Liver (tissue), 3 donors: Measurements from ENCODE around the gene TMEM125.

Experiments
- ATF3 ChIP-seq: IDR thresholded peaks from 2 replicates; pipeline ENCODE4 v1.6.1; 2016; ENCODE audit warnings: antibody characterized with exemption
- EGR1 ChIP-seq, 2 donors: IDR thresholded peaks; 2 replicates each; pipeline ENCODE4 v1.6.1; 2016 to 2018; ENCODE audit warnings: antibody characterized with exemption in 2 of 2, low read depth in 2 of 2
- FOXA1 ChIP-seq: IDR thresholded peaks from 2 replicates; pipeline ENCODE4 v1.6.1; 2016; ENCODE audit warnings: antibody characterized with exemption
- FOXA2 ChIP-seq: IDR thresholded peaks from 2 replicates; pipeline ENCODE4 v1.6.1; 2016; ENCODE audit warnings: antibody characterized with exemption
- GABPA ChIP-seq, 2 donors: IDR thresholded peaks in 1 of 2; conservative IDR thresholded peaks in 1 of 2; 2 replicates each; pipeline ENCODE4 v1.6.1; 2016; ENCODE audit warnings: antibody characterized with exemption in 2 of 2, mild to moderate bottlenecking in 1 of 2, moderate library complexity in 1 of 2
- JUND ChIP-seq, 2 donors: IDR thresholded peaks; 2 replicates each; pipeline ENCODE4 v1.6.1; 2016; ENCODE audit warnings: antibody characterized with exemption in 2 of 2
- MAX ChIP-seq: IDR thresholded peaks from 2 replicates; pipeline ENCODE4 v1.6.1; 2016; ENCODE audit warnings: antibody characterized with exemption
- RAD21 ChIP-seq, 2 donors: IDR thresholded peaks; 2 replicates each; pipeline ENCODE4 v1.6.1; 2016; ENCODE audit warnings: antibody characterized with exemption in 2 of 2, mild to moderate bottlenecking in 2 of 2
- REST ChIP-seq: IDR thresholded peaks from 2 replicates; pipeline ENCODE4 v1.6.1; 2016; ENCODE audit warnings: antibody characterized with exemption, mild to moderate bottlenecking
- SP1 ChIP-seq: IDR thresholded peaks from 2 replicates; pipeline ENCODE4 v1.6.1; 2018; ENCODE audit warnings: antibody characterized with exemption, mild to moderate bottlenecking
- TAF1 ChIP-seq: conservative IDR thresholded peaks from 2 replicates; pipeline ENCODE4 v1.6.1; 2016; ENCODE audit warnings: antibody characterized with exemption, mild to moderate bottlenecking
- YY1 ChIP-seq: IDR thresholded peaks from 2 replicates; pipeline ENCODE4 v1.6.1; 2016; ENCODE audit warnings: antibody characterized with exemption, mild to moderate bottlenecking
- TF ChIP-seq, protein P1 (sequence below): fragments of 150-350 bp; IDR thresholded peaks from 2 replicates; pipeline ENCODE4 v1.5.1; 2017; ENCODE audit warnings: improper control_type of control experiment, low read depth, low read length; ENCODE audit not compliant: missing input control
- TF ChIP-seq, protein P2 (sequence below): IDR thresholded peaks from 2 replicates; pipeline ENCODE4 v1.6.1; 2016; ENCODE audit warnings: antibody characterized with exemption
- donor health status: healthy.
- donor health status: healthy.

GRCh38 chr1:43238085-43238484 is 31.7 kb upstream of the TMEM125 start:
- TF ChIP-seq, protein P1, sequence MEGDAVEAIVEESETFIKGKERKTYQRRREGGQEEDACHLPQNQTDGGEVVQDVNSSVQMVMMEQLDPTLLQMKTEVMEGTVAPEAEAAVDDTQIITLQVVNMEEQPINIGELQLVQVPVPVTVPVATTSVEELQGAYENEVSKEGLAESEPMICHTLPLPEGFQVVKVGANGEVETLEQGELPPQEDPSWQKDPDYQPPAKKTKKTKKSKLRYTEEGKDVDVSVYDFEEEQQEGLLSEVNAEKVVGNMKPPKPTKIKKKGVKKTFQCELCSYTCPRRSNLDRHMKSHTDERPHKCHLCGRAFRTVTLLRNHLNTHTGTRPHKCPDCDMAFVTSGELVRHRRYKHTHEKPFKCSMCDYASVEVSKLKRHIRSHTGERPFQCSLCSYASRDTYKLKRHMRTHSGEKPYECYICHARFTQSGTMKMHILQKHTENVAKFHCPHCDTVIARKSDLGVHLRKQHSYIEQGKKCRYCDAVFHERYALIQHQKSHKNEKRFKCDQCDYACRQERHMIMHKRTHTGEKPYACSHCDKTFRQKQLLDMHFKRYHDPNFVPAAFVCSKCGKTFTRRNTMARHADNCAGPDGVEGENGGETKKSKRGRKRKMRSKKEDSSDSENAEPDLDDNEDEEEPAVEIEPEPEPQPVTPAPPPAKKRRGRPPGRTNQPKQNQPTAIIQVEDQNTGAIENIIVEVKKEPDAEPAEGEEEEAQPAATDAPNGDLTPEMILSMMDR, result peak; percentile 84
- no peak for TF ChIP-seq REST
- TF ChIP-seq FOXA1, result no peak
- peak; percentile 98 to 99 for TF ChIP-seq RAD21 (IDR thresholded peaks at IDR 0.05)
- no peak for TF ChIP-seq MAX
- peak in 1 of 2 donors; percentile 58 for TF ChIP-seq GABPA (IDR thresholded peaks at IDR 0.05 in 1 of 2, conservative IDR thresholded peaks at IDR 0.05 in 1 of 2)
- peak; percentile 24 to 42 for TF ChIP-seq JUND (IDR thresholded peaks at IDR 0.05)
- peak; percentile 24 for TF ChIP-seq ATF3
- peak; percentile 63 for TF ChIP-seq SP1
- TF ChIP-seq TAF1, result no peak
- TF ChIP-seq EGR1 (IDR thresholded peaks at IDR 0.05; ENCODE audit: low read depth in 2 of 2), result no peak
- TF ChIP-seq, protein P2, sequence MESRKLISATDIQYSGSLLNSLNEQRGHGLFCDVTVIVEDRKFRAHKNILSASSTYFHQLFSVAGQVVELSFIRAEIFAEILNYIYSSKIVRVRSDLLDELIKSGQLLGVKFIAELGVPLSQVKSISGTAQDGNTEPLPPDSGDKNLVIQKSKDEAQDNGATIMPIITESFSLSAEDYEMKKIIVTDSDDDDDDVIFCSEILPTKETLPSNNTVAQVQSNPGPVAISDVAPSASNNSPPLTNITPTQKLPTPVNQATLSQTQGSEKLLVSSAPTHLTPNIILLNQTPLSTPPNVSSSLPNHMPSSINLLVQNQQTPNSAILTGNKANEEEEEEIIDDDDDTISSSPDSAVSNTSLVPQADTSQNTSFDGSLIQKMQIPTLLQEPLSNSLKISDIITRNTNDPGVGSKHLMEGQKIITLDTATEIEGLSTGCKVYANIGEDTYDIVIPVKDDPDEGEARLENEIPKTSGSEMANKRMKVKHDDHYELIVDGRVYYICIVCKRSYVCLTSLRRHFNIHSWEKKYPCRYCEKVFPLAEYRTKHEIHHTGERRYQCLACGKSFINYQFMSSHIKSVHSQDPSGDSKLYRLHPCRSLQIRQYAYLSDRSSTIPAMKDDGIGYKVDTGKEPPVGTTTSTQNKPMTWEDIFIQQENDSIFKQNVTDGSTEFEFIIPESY, result no peak
- no peak for TF ChIP-seq YY1
- no peak for TF ChIP-seq FOXA2
